HAP-1 (cell line): ENCODE results near the gene EPAS1.
"Not testable (repeated sequence)": the region's sequence is repeated elsewhere in the genome, so short reads cannot be mapped to it uniquely, and the experiment has no call there.

Source experiments
- DNase-seq, 2 experiments: peaks; one replicate each; pipeline ENCODE4 v3.0.0-alpha.2; 2016 to 2020; ENCODE audit warnings: low spot score in 2 of 2
- H3K27me3 ChIP-seq: fragments of 250-450 bp; sonication (Bioruptor Pico); 2 replicates; pipeline ENCODE4 v1.5.1; 2020; ENCODE audit warnings: low read depth, mild to moderate bottlenecking, moderate library complexity
- H3K36me3 ChIP-seq: fragments of 250-450 bp; sonication (Bioruptor Pico); replicated peaks from 2 replicates; pipeline ENCODE4 v1.5.1; 2020; ENCODE audit warnings: mild to moderate bottlenecking
- H3K4me1 ChIP-seq: fragments of 250-450 bp; sonication (Bioruptor Pico); 2 replicates; pipeline ENCODE4 v1.5.1; 2020; ENCODE audit warnings: mild to moderate bottlenecking
- H3K4me3 ChIP-seq: fragments of 250-450 bp; sonication (Bioruptor Pico); 2 replicates; pipeline ENCODE4 v1.5.1; 2020; ENCODE audit warnings: mild to moderate bottlenecking, moderate library complexity
- H3K9me3 ChIP-seq: fragments of 250-450 bp; sonication (Bioruptor Pico); 2 replicates; pipeline ENCODE4 v1.5.1; 2020; ENCODE audit warnings: mild to moderate bottlenecking, moderate library complexity
- in situ Hi-C: fragments of 300-500 bp; cut with MboI; formaldehyde crosslinking; loops from 3 replicates; pipeline ENCODE4 v1.14.3; 2020; ENCODE audit warnings: low sequenced_read_pairs, inconsistent platforms, mixed read lengths

EPAS1 gene

DNA sequence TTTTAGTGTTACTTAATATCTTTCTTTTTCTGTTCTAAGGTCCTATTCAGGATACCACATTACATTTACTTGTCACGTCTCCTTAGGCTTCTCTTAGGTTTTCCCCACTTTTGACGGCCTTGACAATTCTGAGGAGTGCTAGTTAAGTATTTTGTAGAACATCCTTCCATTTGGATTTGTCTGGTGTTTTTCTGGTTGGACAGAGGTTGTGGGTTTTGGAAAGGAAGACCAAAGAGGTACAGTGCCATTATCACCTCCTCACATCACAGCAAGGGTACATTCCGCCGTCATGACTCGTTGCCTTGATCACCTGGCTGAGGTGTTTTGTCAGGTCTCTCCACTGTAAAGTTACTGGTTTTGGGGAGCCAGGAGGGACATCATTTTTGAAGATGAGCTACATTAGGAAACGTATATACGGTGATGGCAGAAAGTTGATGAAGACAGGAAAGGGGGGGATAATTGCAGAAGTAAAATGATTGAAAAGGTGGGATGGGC, 93.7 kb downstream of the EPAS1 start:
- no peak overlapping the region for H3K4me3 ChIP-seq
- no peaks in the 10 kb centered on the region for H3K9me3 ChIP-seq
- no peaks in the 10 kb centered on the region for H3K36me3 ChIP-seq
- peaks cover 12% of the 10 kb centered on the region; the same call in 1 of the 2 replicates for H3K27me3 ChIP-seq
- in situ Hi-C loops, result no loop called here
- no peak for DNase-seq
- H3K4me1 ChIP-seq, result no peaks in the 10 kb centered on the region

- H3K4me3 ChIP-seq, result no peak overlapping the region
- peaks cover 16% of the 10 kb centered on the region; the same call in 1 of the 2 replicates for H3K27me3 ChIP-seq
- no peaks in the 10 kb centered on the region for H3K4me1 ChIP-seq
- no peaks in the 10 kb centered on the region for H3K36me3 ChIP-seq
- DNase-seq, result no peak
- in situ Hi-C loops, result no loop called here
- no peaks in the 10 kb centered on the region for H3K9me3 ChIP-seq
Measured at GRCh38 chr2:46392561-46393346, 95.5 kb downstream of the EPAS1 start.

DNA sequence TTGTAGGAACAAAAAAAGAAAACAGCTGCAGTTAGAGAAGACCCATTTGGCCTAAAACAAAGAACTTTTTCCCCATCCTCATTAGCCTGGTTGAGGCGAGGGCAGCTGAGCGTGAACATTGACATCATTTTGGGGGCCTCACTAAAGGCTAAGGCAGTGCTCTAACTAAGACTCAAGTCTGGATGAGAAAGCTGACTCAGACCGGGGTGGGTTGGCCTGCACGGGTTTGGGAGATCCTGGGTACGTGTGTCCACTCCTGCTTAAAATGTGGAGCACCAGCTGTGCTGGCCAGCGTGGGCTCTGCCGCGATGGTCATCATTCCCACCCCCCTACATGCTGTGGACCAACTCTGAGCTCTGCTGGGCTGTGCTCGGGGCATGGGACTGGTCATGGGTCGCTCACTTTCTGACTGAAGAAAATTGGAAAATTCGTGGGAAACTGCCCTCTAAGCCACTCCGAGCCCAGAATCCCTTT, 96.2 kb downstream of the EPAS1 start:
- Histone ChIP-seq H3K27me3 (peaks cover 19% of the 10 kb centered on the region), H3K9me3 (no peaks in the 10 kb centered on the region), H3K4me1 (no peaks in the 10 kb centered on the region), H3K36me3 (no peaks in the 10 kb centered on the region), H3K4me3 (no peak overlapping the region)
- in situ Hi-C loops, result no loop called here
- no peak for DNase-seq

GRCh38 chr2:46393865-46394264, 96.7 kb downstream of the EPAS1 start:
- Histone ChIP-seq H3K9me3 (no peaks in the 10 kb centered on the region), H3K4me3 (no peak overlapping the region), H3K36me3 (no peaks in the 10 kb centered on the region), H3K27me3 (peaks cover 23% of the 10 kb centered on the region), H3K4me1 (no peaks in the 10 kb centered on the region)
- in situ Hi-C loops, result no loop called here
- no peak for DNase-seq

- no peaks in the 10 kb centered on the region for H3K36me3 ChIP-seq
- no peaks in the 10 kb centered on the region for H3K9me3 ChIP-seq
- peaks cover 25% of the 10 kb centered on the region for H3K27me3 ChIP-seq
- DNase-seq, result no peak
- no peaks in the 10 kb centered on the region for H3K4me1 ChIP-seq
- in situ Hi-C loops, result no loop called here
- no peak overlapping the region for H3K4me3 ChIP-seq
Measured at GRCh38 chr2:46394649-46395510, 97.7 kb downstream of the EPAS1 start.

- peaks cover 31% of the 10 kb centered on the region for H3K27me3 ChIP-seq
- H3K4me1 ChIP-seq, DNase-seq, H3K9me3 ChIP-seq, H3K4me3 ChIP-seq, H3K36me3 ChIP-seq, in situ Hi-C loops: not testable (repeated sequence)
Measured at GRCh38 chr2:46395730-46396129, 98.5 kb downstream of the EPAS1 start.

DNA sequence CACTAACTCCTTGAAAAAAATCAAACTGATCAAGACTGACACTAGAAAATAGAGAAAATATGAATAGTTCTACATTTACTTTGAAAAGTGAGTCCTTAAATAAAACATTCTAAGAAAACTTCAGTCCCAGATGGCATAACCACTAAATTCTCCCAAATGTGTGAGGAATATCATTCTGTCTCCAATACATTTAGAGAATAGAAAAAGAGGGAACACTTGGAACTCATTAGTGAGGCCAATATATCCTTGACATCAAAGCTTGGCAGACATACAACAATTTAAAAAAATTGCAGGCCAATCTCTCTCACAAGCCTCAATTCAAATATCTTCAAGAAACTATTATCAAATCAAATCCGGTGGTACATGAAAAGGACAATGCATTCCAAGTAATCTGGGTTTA, 102.8 kb downstream of the EPAS1 start:
- Histone ChIP-seq H3K4me1 (no peaks in the 10 kb centered on the region), H3K27me3 (peaks cover 29% of the 10 kb centered on the region), H3K36me3 (no peaks in the 10 kb centered on the region), H3K9me3 (no peaks in the 10 kb centered on the region), H3K4me3 (no peak overlapping the region)
- no peak for DNase-seq
- in situ Hi-C loops, result no loop called here

- in situ Hi-C loops, result no loop called here
- H3K36me3 ChIP-seq, result no peaks in the 10 kb centered on the region
- H3K4me1 ChIP-seq, result no peaks in the 10 kb centered on the region
- H3K4me3 ChIP-seq, result no peak overlapping the region
- DNase-seq, result no peak
- peaks cover 16% of the 10 kb centered on the region for H3K27me3 ChIP-seq
- H3K9me3 ChIP-seq, result no peaks in the 10 kb centered on the region
Measured at GRCh38 chr2:46402874-46403273, 105.7 kb downstream of the EPAS1 start.

- no peak for DNase-seq
Measured at GRCh38 chr2:46404181-46404759, 107.1 kb downstream of the EPAS1 start.

GRCh38 chr2:46407852-46408455, 110.7 kb downstream of the EPAS1 start:
- no peaks in the 10 kb centered on the region for H3K4me1 ChIP-seq
- H3K4me3 ChIP-seq, result no peak overlapping the region

More at GRCh38 chr2:46404181-46404759, 107.1 kb downstream of the EPAS1 start:
- no peaks in the 10 kb centered on the region for H3K9me3 ChIP-seq
- H3K4me3 ChIP-seq, result no peak overlapping the region
- in situ Hi-C loops, result no loop called here
- H3K36me3 ChIP-seq, result no peaks in the 10 kb centered on the region
- no peaks in the 10 kb centered on the region for H3K4me1 ChIP-seq
- H3K27me3 ChIP-seq, result peaks cover 9% of the 10 kb centered on the region; the same call in 1 of the 2 replicates

GRCh38 chr2:46409756-46410155, 112.5 kb downstream of the EPAS1 start:
- H3K36me3 ChIP-seq, result no peaks in the 10 kb centered on the region
- no peaks in the 10 kb centered on the region for H3K4me1 ChIP-seq
- no peaks in the 10 kb centered on the region for H3K27me3 ChIP-seq
- no peak overlapping the region for H3K4me3 ChIP-seq
- in situ Hi-C loops, result no loop called here
- H3K9me3 ChIP-seq, result no peaks in the 10 kb centered on the region
- no peak for DNase-seq

More at GRCh38 chr2:46407852-46408455, 110.7 kb downstream of the EPAS1 start:
- no peak for DNase-seq
- Histone ChIP-seq H3K27me3 (0 out of 2 replicates have a peak, but pooled peaks cover 2% of the 10 kb centered on the region), H3K9me3 (no peaks in the 10 kb centered on the region), H3K36me3 (no peaks in the 10 kb centered on the region)
- in situ Hi-C loops, result no loop called here

DNA sequence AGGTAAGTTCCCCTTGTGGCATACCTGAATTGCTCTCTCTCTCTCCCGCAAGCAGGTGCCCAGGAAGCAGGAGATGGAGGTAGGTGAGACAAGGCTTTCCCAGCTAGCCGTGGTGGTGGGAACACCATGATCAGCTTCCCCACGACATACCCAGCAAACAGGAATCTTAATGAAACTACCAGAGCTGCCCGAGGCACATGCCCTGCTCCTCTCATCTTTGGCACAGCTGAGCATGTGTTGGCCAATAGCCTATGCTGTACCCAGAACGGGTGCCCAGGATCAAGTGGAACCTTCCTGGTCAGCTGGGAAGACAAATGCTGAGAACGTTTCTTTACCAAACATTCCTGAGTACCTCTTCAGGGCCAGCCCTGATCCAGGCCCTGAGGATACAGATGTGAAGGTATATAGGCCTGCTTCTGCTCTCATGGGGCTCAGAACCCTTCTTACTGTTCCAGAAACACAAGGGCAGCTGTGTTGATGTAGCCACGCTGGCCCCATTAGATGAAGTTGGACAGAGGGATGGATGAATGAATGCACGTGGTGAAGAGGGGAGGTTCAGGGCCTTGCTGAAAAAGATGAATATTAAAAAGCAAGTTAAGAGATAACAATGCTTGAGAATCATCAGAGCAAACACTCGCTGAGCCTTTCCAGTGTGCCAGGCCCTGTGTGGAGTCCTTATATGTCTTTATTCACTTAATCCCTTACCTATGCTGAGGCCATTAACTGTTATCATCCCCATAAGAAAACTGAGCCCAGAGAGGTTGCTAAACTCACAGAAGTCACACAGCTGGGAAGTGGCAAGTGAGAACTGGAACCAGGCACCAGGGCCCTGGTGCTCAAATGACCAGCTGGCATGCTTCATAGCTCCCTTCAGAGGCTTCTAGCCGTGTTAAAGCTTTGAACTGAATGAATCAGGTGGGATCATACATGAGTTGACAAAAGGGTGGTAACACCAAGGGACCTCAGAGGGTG, 113.4 kb downstream of the EPAS1 start:
- no peaks in the 10 kb centered on the region for H3K27me3 ChIP-seq
- no peaks in the 10 kb centered on the region for H3K4me1 ChIP-seq
- no peaks in the 10 kb centered on the region for H3K9me3 ChIP-seq
- no peak for DNase-seq
- H3K4me3 ChIP-seq, result no peak overlapping the region
- in situ Hi-C loops, result no loop called here
- H3K36me3 ChIP-seq, result no peaks in the 10 kb centered on the region
